H9 (cell line): ENCODE measurements around the gene PRSS23. TPM values are rescaled to one million over a fixed set of nuclear protein-coding genes. Genes with fewer than 3 reads are reported as not detected.

Experiments used
- DNase-seq: peaks from one replicate; pipeline ENCODE4 v3.0.0-alpha.2; 2017
- H2AFZ ChIP-seq: one replicate; pipeline ENCODE4 v1.6.1; 2013; ENCODE audit warnings: mild to moderate bottlenecking, low read length, control low read depth, moderate library complexity
- H2AK5ac ChIP-seq: 2 replicates; pipeline ENCODE4 v1.6.1; 2013; ENCODE audit warnings: low read length, control low read depth, mixed read lengths; ENCODE audit not compliant: insufficient read length
- H2BK120ac ChIP-seq: one replicate; pipeline ENCODE4 v1.6.1; 2013; ENCODE audit warnings: low read depth, mild to moderate bottlenecking, low read length, control low read depth, inconsistent platforms; ENCODE audit not compliant: poor library complexity, severe bottlenecking
- H2BK12ac ChIP-seq: 2 replicates; pipeline ENCODE4 v1.6.1; 2013; ENCODE audit warnings: low read length, control low read depth, mixed read lengths, low read depth; ENCODE audit not compliant: insufficient read length
- H2BK15ac ChIP-seq: 2 replicates; pipeline ENCODE4 v1.6.1; 2013; ENCODE audit warnings: low read depth, low read length, control low read depth
- H2BK20ac ChIP-seq: one replicate; pipeline ENCODE4 v1.6.1; 2013; ENCODE audit warnings: low read depth, mild to moderate bottlenecking, low read length, control low read depth, inconsistent platforms; ENCODE audit not compliant: poor library complexity, severe bottlenecking
- H2BK5ac ChIP-seq: 2 replicates; pipeline ENCODE4 v1.6.1; 2013; ENCODE audit warnings: low read length, control low read depth, mixed read lengths; ENCODE audit not compliant: insufficient read length
- H3K14ac ChIP-seq: 2 replicates; pipeline ENCODE4 v1.6.1; 2013; ENCODE audit warnings: low read length, control low read depth; ENCODE audit not compliant: insufficient read depth
- H3K18ac ChIP-seq: 2 replicates; pipeline ENCODE4 v1.6.1; 2013; ENCODE audit warnings: low read depth, mild to moderate bottlenecking, mixed read lengths, low read length, control low read depth; ENCODE audit not compliant: insufficient read length
- H3K23ac ChIP-seq: 2 replicates; pipeline ENCODE4 v1.6.1; 2013; ENCODE audit warnings: low read length, control low read depth, mixed read lengths, low read depth; ENCODE audit not compliant: insufficient read length
- H3K23me2 ChIP-seq: 2 replicates; pipeline ENCODE4 v1.6.1; 2013; ENCODE audit warnings: low read depth, mild to moderate bottlenecking, mixed read lengths, low read length, control low read depth; ENCODE audit not compliant: insufficient read length, poor library complexity, severe bottlenecking
- H3K27ac ChIP-seq: 2 replicates; pipeline ENCODE4 v1.5.1; 2013; ENCODE audit warnings: low read length, control low read depth, mixed read lengths, low read depth; ENCODE audit not compliant: insufficient read length
- H3K27me3 ChIP-seq: 2 replicates; pipeline ENCODE4 v1.6.1; 2013; ENCODE audit warnings: low read length, control low read depth, inconsistent platforms; ENCODE audit not compliant: insufficient read depth
- H3K4ac ChIP-seq: 2 replicates; pipeline ENCODE4 v1.6.1; 2013; ENCODE audit warnings: low read depth, mild to moderate bottlenecking, control low read depth, inconsistent platforms, low read length, moderate library complexity
- H3K4me1 ChIP-seq: 2 replicates; pipeline ENCODE4 v1.6.1; 2013; ENCODE audit warnings: low read length, control low read depth, inconsistent platforms; ENCODE audit not compliant: insufficient read depth
- H3K4me2 ChIP-seq: 2 replicates; pipeline ENCODE4 v1.6.1; 2013; ENCODE audit warnings: low read length, control low read depth, mixed read lengths; ENCODE audit not compliant: insufficient read length, insufficient read depth
- H3K56ac ChIP-seq: 2 replicates; pipeline ENCODE4 v1.6.1; 2013; ENCODE audit warnings: low read depth, mild to moderate bottlenecking, mixed read lengths, low read length, control low read depth; ENCODE audit not compliant: insufficient read length
- H3K79me1 ChIP-seq: 2 replicates; pipeline ENCODE4 v1.6.1; 2013; ENCODE audit warnings: low read depth, mild to moderate bottlenecking, moderate library complexity, low read length, control low read depth, inconsistent platforms; ENCODE audit not compliant: insufficient read depth, poor library complexity, severe bottlenecking
- H3K79me2 ChIP-seq: 2 replicates; pipeline ENCODE4 v1.6.1; 2013; ENCODE audit warnings: low read length, control low read depth, inconsistent platforms; ENCODE audit not compliant: insufficient read depth
- H3K9ac ChIP-seq: 2 replicates; pipeline ENCODE4 v1.6.1; 2013; ENCODE audit warnings: low read length, control low read depth, mixed read lengths; ENCODE audit not compliant: insufficient read length; ENCODE audit errors: extremely low read depth
- H3K9me3 ChIP-seq: one replicate; pipeline ENCODE4 v1.6.1; 2013; ENCODE audit warnings: low read depth, low read length, inconsistent platforms; ENCODE audit not compliant: control insufficient read depth
- H3T11ph ChIP-seq: one replicate; pipeline ENCODE4 v1.6.1; 2013; ENCODE audit warnings: mild to moderate bottlenecking, low read length, control low read depth, inconsistent platforms
- H4K20me1 ChIP-seq: one replicate; pipeline ENCODE4 v1.6.1; 2013; ENCODE audit not compliant: control insufficient read depth, insufficient read length, insufficient read depth
- H4K5ac ChIP-seq: 2 replicates; pipeline ENCODE4 v1.6.1; 2013; ENCODE audit warnings: low read depth, mild to moderate bottlenecking, mixed read lengths, low read length, control low read depth; ENCODE audit not compliant: insufficient read length
- H4K8ac ChIP-seq: replicated peaks from 2 replicates; pipeline ENCODE4 v1.6.1; 2013; ENCODE audit warnings: low read length, control low read depth, mixed read lengths, low read depth; ENCODE audit not compliant: insufficient read length
- H4K91ac ChIP-seq: 2 replicates; pipeline ENCODE4 v1.6.1; 2013; ENCODE audit warnings: low read depth, mild to moderate bottlenecking, moderate library complexity, mixed read lengths, low read length, control low read depth; ENCODE audit not compliant: insufficient read length
- H3K27ac Mint-ChIP-seq, 3 experiments: 2 replicates in 2 of 3; 3 replicates in 1 of 3; pipeline ENCODE4 v1.8.0; 2020 to 2021; ENCODE audit warnings: mixed read lengths in 3 of 3, mild to moderate bottlenecking in 1 of 3, moderate library complexity in 1 of 3
- H3K27me3 Mint-ChIP-seq: 2 replicates; pipeline ENCODE4 v1.8.0; 2021; ENCODE audit warnings: low read depth, mild to moderate bottlenecking, moderate library complexity, mixed read lengths
- H3K36me3 Mint-ChIP-seq, 3 experiments: 2 replicates in 2 of 3; 3 replicates in 1 of 3; pipeline ENCODE4 v1.8.0; 2020 to 2021; ENCODE audit warnings: low read depth in 3 of 3, mixed read lengths in 3 of 3; ENCODE audit not compliant: insufficient read depth in 1 of 3
- H3K4me1 Mint-ChIP-seq, 2 experiments: 2 replicates each; pipeline ENCODE4 v1.8.0; 2020; ENCODE audit warnings: mixed read lengths in 2 of 2
- H3K4me3 Mint-ChIP-seq, 2 experiments: 2 replicates in 1 of 2; 3 replicates in 1 of 2; pipeline ENCODE4 v1.8.0; 2020 to 2021; ENCODE audit warnings: mild to moderate bottlenecking in 2 of 2, mixed read lengths in 2 of 2, moderate library complexity in 1 of 2
- H3K9me3 Mint-ChIP-seq, 2 experiments: 2 replicates in 1 of 2; 3 replicates in 1 of 2; pipeline ENCODE4 v1.8.0; 2020; ENCODE audit warnings: mild to moderate bottlenecking in 2 of 2, mixed read lengths in 2 of 2, moderate library complexity in 1 of 2
- CTCF ChIP-seq: fragments of 200-600 bp; sonication (generic); conservative IDR thresholded peaks from 3 replicates; pipeline ENCODE4 v1.8.0; 2021; ENCODE audit warnings: antibody characterized with exemption, mild to moderate bottlenecking
- WGBS: extraction: QIAGEN DNeasy Blood & Tissue Kit; methylation state at CpG from one replicate; pipeline ENCODE4 v1.1.7; 2013; ENCODE audit warnings: missing lambda C conversion rate, low lambda C conversion rate, mixed read lengths; ENCODE audit not compliant: insufficient read length; ENCODE audit errors: extremely low coverage; 5-methylcytosine and 5-hydroxymethylcytosine counted together
- total RNA-seq: library from RNA; stranded (reverse); gene quantifications from 2 replicates; pipeline ENCODE4 v1.2.1, GENCODE V29; 2021

PRSS23 gene
- total RNA-seq, 1 experiment from 2014 or later, result 6.9 TPM

- no peak overlapping the region for H4K8ac ChIP-seq
- no peak overlapping the region for H3K9ac ChIP-seq
- H3K18ac ChIP-seq, result no peak overlapping the region
- H3K79me1 ChIP-seq, result no peaks in the 10 kb centered on the region
- no peaks in the 10 kb centered on the region for H3K79me2 ChIP-seq
- no CpG with 5 or more reads among the region's 1 CpG for WGBS
- no peaks in the 10 kb centered on the region for H3K27me3 Mint-ChIP-seq
- H3K9me3 ChIP-seq, result no peaks in the 10 kb centered on the region
- no peak overlapping the region for H3K27ac Mint-ChIP-seq
- no peaks in the 10 kb centered on the region for H3K23me2 ChIP-seq
- H3K9me3 Mint-ChIP-seq, result no peaks in the 10 kb centered on the region
- no peak overlapping the region for H3K4me2 ChIP-seq
- TF ChIP-seq CTCF, result no peak
- no peak overlapping the region for H2AFZ ChIP-seq
- H4K5ac ChIP-seq, result no peak overlapping the region
- H2AK5ac ChIP-seq, result no peak overlapping the region
- H3K4me1 Mint-ChIP-seq, result peaks cover 20 to 22% of the 10 kb centered on the region in 2 experiments
- no peak overlapping the region for H3K4ac ChIP-seq
- H3K23ac ChIP-seq, result no peak overlapping the region
- H3K4me1 ChIP-seq, result no peaks in the 10 kb centered on the region; the same call in 1 of the 2 replicates
- no peak overlapping the region for H2BK12ac ChIP-seq
- H3K27me3 ChIP-seq, result no peaks in the 10 kb centered on the region
- H3K27ac ChIP-seq, result no peak overlapping the region
- no peak overlapping the region for H2BK5ac ChIP-seq
- H3K14ac ChIP-seq, result no peak overlapping the region
- H2BK15ac ChIP-seq, result no peak overlapping the region
- no peak for DNase-seq
- no peak overlapping the region for H3K4me3 Mint-ChIP-seq
- no peak overlapping the region for H4K91ac ChIP-seq
- H3T11ph ChIP-seq, result no peak overlapping the region
- no peak overlapping the region for H3K56ac ChIP-seq
- no peak overlapping the region for H2BK120ac ChIP-seq
- H4K20me1 ChIP-seq, result no peaks in the 10 kb centered on the region
- no peak overlapping the region for H2BK20ac ChIP-seq
- peaks cover 1 to 11% (median 8%) of the 10 kb centered on the region in 3 experiments; a peak in 4 of 7 replicates for H3K36me3 Mint-ChIP-seq
Measured at GRCh38 chr11:86812981-86813380, 12.6 kb downstream of the PRSS23 start.
